ENCODE measurements around the gene SPTBN1. TPM values are rescaled to one million over a fixed set of nuclear protein-coding genes. Genes with fewer than 3 reads are reported as not detected.
A peak's percentile ranks its signal among the peaks of the same experiment; 100 is the strongest.

The SPTBN1 gene
- total RNA-seq, 1 donor from 2014 or later, result 83.2 TPM

GRCh38 chr2:54632733-54633692 is 176.9 kb downstream of the SPTBN1 start:
- DNase-seq (no peak), ATAC-seq (ENCODE audit: low read depth) (no peak)
- Mint-ChIP-seq H3K4me1 (peaks cover 56% of the 10 kb centered on the region), H3K27ac (peak overlapping the region; percentile 97), H3K27me3 (no peaks in the 10 kb centered on the region), H3K36me3 (ENCODE audit: low read depth) (peaks cover 76% of the 10 kb centered on the region), H3K4me3 (no peak overlapping the region), H3K9me3 (no peaks in the 10 kb centered on the region)
- TF ChIP-seq CTCF (IDR thresholded peaks at IDR 0.05), result no peak
- POLR2A ChIA-PET, result interaction anchor here (0.7 to 2.7 kb wide), 3 partner anchors 9 to 74 kb away, joined by 3 to 31 read pairs (median 4); no protein-coding TSS in a partner anchor
- intact Hi-C loops (cut with micrococcal nuclease), result no loop called here
- CTCF ChIA-PET, result interaction anchor here (0.6 to 3.5 kb wide), 5 partner anchors 39 to 778 kb away, joined by 3 to 13 read pairs (median 3); no protein-coding TSS in a partner anchor

- CTCF ChIA-PET, result interaction anchor here (1.2 to 3.5 kb wide), 4 partner anchors 71 to 527 kb away, joined by 3 to 13 read pairs (median 10); no protein-coding TSS in a partner anchor
- POLR2A ChIA-PET, result interaction anchor here (0.5 to 2.7 kb wide), 9 partner anchors 9 to 540 kb away, joined by 3 to 31 read pairs (median 5); no protein-coding TSS in a partner anchor
- ATAC-seq (ENCODE audit: low read depth), result no peak
- Mint-ChIP-seq H3K27me3 (no peaks in the 10 kb centered on the region), H3K4me3 (peak overlapping the region; percentile 47), H3K9me3 (no peaks in the 10 kb centered on the region), H3K27ac (peak overlapping the region; percentile 97), H3K4me1 (peaks cover 60% of the 10 kb centered on the region), H3K36me3 (ENCODE audit: low read depth) (peaks cover 76% of the 10 kb centered on the region)
- intact Hi-C loops (cut with micrococcal nuclease), result loop anchor here (2.0 kb wide), 1 partner anchor 63 kb away; no protein-coding TSS in a partner anchor
- DNase-seq, result no peak
- TF ChIP-seq CTCF (IDR thresholded peaks at IDR 0.05), result no peak
Observed at GRCh38 chr2:54634021-54634420, 177.9 kb downstream of the SPTBN1 start.

GRCh38 chr2:54634564-54635511 is 178.7 kb downstream of the SPTBN1 start:
- DNase-seq, result peak; percentile 42
- intact Hi-C loops (cut with micrococcal nuclease), result loop anchor here (1.0 to 5.0 kb wide), 7 partner anchors 37 to 528 kb away; no protein-coding TSS in a partner anchor
- POLR2A ChIA-PET, result interaction anchor here (0.7 to 2.7 kb wide), 9 partner anchors 10 to 110 kb away, joined by 3 to 31 read pairs (median 6); no protein-coding TSS in a partner anchor
- no peaks in the 10 kb centered on the region for H3K9me3 Mint-ChIP-seq
- peak overlapping the region; percentile 97 for H3K27ac Mint-ChIP-seq
- H3K36me3 Mint-ChIP-seq (ENCODE audit: low read depth), result peaks cover 76% of the 10 kb centered on the region
- peak overlapping the region; percentile 47 for H3K4me3 Mint-ChIP-seq
- CTCF ChIA-PET, result interaction anchor here (0.7 to 3.5 kb wide), 5 partner anchors 72 to 528 kb away, joined by 3 to 13 read pairs (median 8); no protein-coding TSS in a partner anchor
- no peak for TF ChIP-seq CTCF (IDR thresholded peaks at IDR 0.05)
- no peaks in the 10 kb centered on the region for H3K27me3 Mint-ChIP-seq
- H3K4me1 Mint-ChIP-seq, result peaks cover 59% of the 10 kb centered on the region
- ATAC-seq (ENCODE audit: low read depth), result peak; percentile 73

GRCh38 chr2:54635554-54636152 is 179.5 kb downstream of the SPTBN1 start:
- Mint-ChIP-seq H3K27ac (peak overlapping the region; percentile 97), H3K27me3 (no peaks in the 10 kb centered on the region), H3K4me1 (peaks cover 52% of the 10 kb centered on the region), H3K4me3 (peak overlapping the region; percentile 47), H3K36me3 (ENCODE audit: low read depth) (peaks cover 76% of the 10 kb centered on the region), H3K9me3 (no peaks in the 10 kb centered on the region)
- ChIA-PET CTCF (interaction anchor here (0.7 to 1.9 kb wide), 2 partner anchors 113 to 529 kb away, joined by 3 to 8 read pairs; no protein-coding TSS in a partner anchor), POLR2A (interaction anchor here (0.7 to 2.7 kb wide), 2 partner anchors 32 to 76 kb away, joined by 3 to 31 read pairs; no protein-coding TSS in a partner anchor)
- TF ChIP-seq CTCF (IDR thresholded peaks at IDR 0.05), result no peak
- ATAC-seq (ENCODE audit: low read depth), result no peak
- DNase-seq, result no peak
- intact Hi-C loops (cut with micrococcal nuclease), result loop anchor here (1.0 to 5.0 kb wide), 7 partner anchors 37 to 528 kb away; no protein-coding TSS in a partner anchor
